GM21360 (cell line): ENCODE results near the gene ZNF664.

Experiments used
- ATAC-seq: cut with Tn5 transposase; IDR thresholded peaks from one replicate; pipeline ENCODE4 v1.9.1; 2021; ENCODE audit warnings: mild to moderate bottlenecking, moderate library complexity; ENCODE audit not compliant: unreplicated experiment

The ZNF664 gene

GRCh38 chr12:124027753-124028554, 54.9 kb downstream of the ZNF664 start:
- no peak for ATAC-seq

DNA sequence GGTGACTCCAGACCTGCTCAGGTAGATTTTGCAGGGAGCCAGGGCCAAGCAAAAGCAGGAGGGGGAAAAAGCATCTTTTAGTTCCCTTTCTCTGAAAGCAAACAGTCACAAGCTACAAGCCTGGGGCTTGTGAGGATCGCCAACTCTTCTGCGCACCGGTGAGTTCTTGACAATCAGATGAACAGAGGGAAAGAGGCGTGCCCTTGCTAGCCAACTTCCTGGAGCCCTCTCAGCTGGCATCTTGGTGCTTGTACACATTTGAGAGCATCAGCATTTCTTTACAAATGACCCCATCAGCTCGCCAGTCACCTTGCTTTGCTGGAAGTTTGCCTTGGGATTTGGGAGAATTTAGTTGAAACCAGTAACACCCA, 55.5 kb downstream of the ZNF664 start:
- ATAC-seq: no peak

DNA sequence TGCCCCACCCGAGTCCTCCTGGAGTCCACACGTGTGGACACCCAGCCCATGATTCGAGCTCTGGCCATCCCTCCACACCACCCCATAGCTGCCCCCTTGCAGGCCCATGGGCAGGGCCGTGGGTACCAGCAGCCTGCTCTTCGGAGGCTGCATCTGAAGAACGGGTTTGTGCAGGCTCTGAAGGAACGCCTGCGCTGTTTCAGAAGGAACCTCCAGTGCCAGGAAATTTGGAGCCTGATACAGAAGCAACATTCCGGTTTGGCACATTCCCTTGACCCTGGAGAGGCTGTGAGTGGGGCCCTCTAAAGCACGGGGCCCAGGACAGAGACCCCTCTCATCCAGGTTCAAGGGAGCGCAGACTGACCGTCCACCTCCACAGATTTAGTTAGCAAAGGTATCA, 57.0 kb downstream of the ZNF664 start:
- ATAC-seq: no peak

- ATAC-seq: no peak
Observed at GRCh38 chr12:124030510-124030909, 57.5 kb downstream of the ZNF664 start.

GRCh38 chr12:124031058-124031457, 58.0 kb downstream of the ZNF664 start:
- ATAC-seq: no peak

GRCh38 chr12:124032265-124032886, 59.4 kb downstream of the ZNF664 start:
- ATAC-seq: no peak

DNA sequence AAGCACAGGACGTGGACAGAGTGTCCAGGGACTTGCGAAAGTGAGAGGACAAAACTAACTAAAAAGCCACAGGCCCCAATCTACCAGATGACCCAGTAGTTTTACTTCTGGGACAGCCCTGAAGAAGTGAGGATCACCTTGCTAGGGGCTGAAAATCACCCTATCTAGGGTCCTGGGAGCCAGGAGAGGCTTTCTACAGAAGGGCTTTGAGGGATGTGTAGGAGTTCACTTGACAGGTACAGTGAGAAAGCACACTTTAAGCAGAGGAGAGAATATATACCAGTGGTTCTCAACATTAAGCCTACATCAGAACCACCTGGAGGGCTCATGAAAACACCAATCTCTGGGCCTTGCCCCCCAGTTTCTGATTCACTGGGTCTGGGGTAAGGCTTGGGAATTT, 60.8 kb downstream of the ZNF664 start:
- no peak for ATAC-seq

DNA sequence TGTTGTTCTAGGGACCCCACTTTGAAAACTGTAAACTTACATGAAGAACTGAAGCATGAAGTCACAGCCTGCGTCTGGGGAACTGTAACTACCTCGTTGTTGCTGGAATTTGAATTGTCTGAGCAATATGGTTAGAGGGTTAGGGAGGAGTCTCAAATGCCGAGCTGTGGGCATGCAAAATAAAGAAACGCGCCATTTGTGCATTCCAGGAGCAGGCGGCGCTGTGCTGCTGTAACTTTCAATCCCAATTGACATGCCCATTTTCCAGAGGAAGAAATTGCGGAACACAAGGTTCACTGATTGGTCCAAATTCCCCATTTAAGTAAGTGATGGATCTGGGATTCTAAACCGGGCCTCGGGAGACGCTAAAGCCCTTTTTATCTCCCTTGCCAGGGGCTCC, 61.3 kb downstream of the ZNF664 start:
- no peak for ATAC-seq

- ATAC-seq: no peak
Observed at GRCh38 chr12:124035163-124035562, 62.1 kb downstream of the ZNF664 start.

DNA sequence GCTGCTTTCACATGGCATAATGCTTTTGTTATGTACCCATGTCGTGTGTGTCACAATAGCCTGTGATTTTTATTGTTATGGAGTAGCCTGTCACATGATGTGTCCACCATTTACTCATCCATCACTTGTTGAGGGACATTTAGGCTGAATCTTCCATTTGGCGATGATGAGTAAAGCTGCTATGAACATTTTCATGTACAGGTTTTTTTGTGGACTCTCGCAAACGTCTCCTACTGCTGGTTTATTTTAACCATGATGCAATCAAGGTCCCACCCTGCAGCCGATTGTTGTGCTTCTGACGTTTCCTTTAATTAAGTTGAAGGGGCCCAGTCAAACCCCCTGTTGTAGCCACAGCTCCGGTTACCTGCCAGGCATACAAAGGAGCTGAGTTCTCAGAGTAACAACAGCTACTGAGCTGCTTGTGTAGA, 63.2 kb downstream of the ZNF664 start:
- no peak for ATAC-seq

DNA sequence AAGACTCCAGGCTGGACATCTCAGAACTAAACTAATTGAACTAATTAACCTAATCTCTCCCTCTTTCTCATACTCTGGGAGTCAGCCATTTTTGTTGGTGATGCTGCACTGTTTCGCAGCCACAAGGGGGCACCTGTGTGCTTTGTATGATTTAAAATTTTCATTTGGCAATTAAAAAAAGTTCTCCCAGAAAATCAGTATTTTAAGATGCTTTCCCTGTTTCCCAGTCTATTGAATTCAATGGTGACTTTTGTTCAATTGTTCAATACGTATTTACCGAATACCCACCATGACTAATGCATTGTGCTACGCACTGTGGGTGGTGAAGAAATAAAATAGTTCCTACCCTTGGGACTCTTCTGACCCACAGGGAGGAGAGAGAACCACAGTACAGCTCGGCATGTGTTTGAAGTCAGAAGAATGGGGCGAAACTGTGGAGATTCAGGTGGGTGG, 63.7 kb downstream of the ZNF664 start:
- ATAC-seq: no peak

- no peak for ATAC-seq
Observed at GRCh38 chr12:124037331-124037730, 64.3 kb downstream of the ZNF664 start.

DNA sequence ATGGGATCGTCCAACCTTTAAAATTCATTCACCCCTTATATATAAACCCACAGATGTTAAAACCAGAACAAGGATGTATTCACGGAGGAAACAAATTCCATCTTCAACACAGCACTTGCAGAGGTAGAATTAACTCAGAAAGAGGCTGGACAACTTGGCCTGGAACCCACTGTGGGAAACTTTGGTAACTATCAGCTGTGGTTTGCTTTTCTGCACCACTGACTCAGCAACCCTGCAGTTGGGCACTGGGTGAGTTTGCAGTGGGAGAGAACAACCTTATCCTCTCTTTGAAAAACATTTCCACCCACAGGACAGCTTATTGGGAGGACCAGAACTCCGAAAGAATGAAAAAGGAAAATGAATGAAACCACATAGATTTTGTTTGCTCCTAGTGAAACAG, 66.3 kb downstream of the ZNF664 start:
- no peak for ATAC-seq

- ATAC-seq: no peak
Observed at GRCh38 chr12:124040291-124040690, 67.3 kb downstream of the ZNF664 start.

GRCh38 chr12:124040737-124041136, 67.7 kb downstream of the ZNF664 start:
- ATAC-seq: no peak

- no peak for ATAC-seq
Observed at GRCh38 chr12:124041907-124042306, 68.9 kb downstream of the ZNF664 start.

DNA sequence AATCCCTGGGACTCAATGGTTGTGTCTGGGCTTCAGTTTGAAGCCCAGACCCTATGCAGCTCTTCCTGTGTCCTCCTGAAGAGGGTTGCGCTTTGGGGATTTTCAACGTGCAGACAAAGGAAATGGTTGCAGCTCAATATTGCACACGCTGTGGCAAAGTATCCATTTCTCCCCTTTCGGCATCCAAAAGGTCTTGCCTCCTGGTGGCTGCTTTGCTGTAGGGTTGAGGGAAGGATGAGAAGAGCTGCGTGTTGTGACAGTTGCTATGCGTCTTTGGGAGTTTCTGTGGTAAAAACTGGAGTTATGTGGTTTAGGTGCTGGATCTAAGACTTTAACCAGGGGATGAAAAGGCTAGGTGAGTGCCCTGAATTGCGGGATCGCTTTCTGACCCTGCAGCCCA, 71.0 kb downstream of the ZNF664 start:
- ATAC-seq: no peak

- ATAC-seq: no peak
Observed at GRCh38 chr12:124044809-124045321, 71.8 kb downstream of the ZNF664 start.

DNA sequence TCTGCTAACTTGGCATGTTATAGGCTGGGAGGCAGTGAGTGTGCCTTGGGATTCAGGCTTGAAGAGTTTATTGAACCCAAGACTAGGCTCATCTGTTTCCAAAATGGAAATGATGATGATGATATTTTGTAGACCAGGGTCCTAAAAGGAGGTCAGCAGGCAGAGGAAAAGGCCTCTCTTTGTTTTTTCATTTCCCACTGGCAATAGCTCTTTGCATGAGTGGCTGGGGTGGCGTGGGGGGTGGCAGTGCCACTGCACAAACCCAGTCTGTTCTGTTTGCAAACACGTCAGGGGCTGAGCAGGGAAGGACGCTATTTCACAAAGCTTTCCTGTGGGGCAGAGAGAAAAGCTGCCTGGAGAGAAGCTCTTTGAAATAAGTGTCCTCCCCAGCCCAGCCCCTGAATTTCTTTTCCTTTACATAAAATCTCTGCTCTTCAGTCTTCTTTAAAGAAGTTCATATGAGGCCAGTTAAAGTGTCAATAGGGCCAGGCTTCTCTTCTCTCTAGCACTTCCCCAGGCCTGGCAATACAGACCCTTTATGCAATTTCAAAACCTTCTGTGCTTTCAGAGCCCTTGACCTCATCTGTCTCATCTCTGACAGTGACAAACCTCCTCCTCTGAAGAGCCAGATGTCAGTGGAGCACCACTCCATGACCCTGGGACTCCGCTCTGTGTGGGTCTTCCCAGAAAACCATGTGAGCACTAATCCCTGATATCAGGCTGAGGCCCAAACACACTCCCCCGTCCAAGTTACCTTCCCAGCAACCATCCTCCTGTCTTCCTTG, 72.8 kb downstream of the ZNF664 start:
- no peak for ATAC-seq

GRCh38 chr12:124046456-124046740, 73.4 kb downstream of the ZNF664 start:
- ATAC-seq: no peak

DNA sequence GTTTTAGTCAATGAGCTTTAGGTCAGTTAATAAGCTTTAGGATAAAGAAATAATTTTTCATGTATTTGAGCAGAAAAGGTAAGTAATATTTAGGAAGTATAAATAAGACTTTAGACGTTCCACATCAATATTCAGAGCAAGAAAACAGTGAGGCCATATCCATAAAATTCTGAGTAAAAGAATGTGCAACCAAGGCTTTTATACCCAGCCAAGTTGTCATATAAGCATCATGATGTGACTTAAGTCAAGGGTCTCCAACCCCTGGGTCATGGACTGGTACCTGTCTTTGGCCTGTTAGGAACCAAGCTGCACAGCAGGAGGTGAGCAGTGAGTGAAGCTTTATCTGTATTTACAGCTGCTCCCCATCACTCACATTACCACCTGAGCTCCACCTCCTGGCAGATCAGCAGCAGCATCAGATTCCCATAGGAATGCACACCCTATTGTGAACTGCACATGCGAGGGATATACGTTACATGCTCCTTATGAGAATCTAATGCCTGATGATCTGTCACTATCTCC, 74.1 kb downstream of the ZNF664 start:
- ATAC-seq: no peak
